H1 (cell line): ENCODE data around the gene TMEM116. TPM values are rescaled to one million over a fixed set of nuclear protein-coding genes. Genes with fewer than 3 reads are reported as not detected.

Experiments used
- CTCF ChIA-PET: fragments of 300-600 bp; sonication (Branson Sonifier 250); formaldehyde crosslinking; loops from one replicate; lab custom pipeline; 2021; ENCODE audit not compliant: partially characterized antibody; lab: Charles Lee
- POLR2A ChIA-PET: fragments of 300-600 bp; sonication (Branson Sonifier 250); formaldehyde crosslinking; loops from one replicate; lab custom pipeline; 2021; ENCODE audit warnings: inconsistent platforms; ENCODE audit not compliant: partially characterized antibody; lab: Charles Lee
- DNase-seq, 2 experiments: peaks; one replicate each; pipeline versions ENCODE4 v3.0.0 to v3.0.0-alpha.2; 2010 to 2022; ENCODE audit warnings: low spot score in 2 of 2, low read depth in 1 of 2, mixed read lengths in 1 of 2
- FAIRE-seq: peaks from 2 replicates; lab custom pipeline; 2011; peaks lifted over from hg19 to GRCh38; lab: Jason Lieb, UNC
- H2AFZ ChIP-seq: 2 replicates; pipeline ENCODE4 v1.8.1; 2012; ENCODE audit warnings: low read length, inconsistent platforms
- H2AK5ac ChIP-seq: 2 replicates; pipeline ENCODE4 v1.6.1; 2013; ENCODE audit warnings: low read depth, low read length
- H2BK120ac ChIP-seq: replicated peaks from 2 replicates; pipeline ENCODE3; 2013; ENCODE audit warnings: low read depth, low read length, inconsistent platforms
- H2BK12ac ChIP-seq: 2 replicates; pipeline ENCODE4 v1.6.1; 2013; ENCODE audit warnings: low read depth, low read length
- H2BK15ac ChIP-seq: 2 replicates; pipeline ENCODE4 v1.6.1; 2013; ENCODE audit warnings: low read length
- H2BK20ac ChIP-seq: 2 replicates; pipeline ENCODE4 v1.6.1; 2013; ENCODE audit warnings: low read length
- H2BK5ac ChIP-seq: 2 replicates; pipeline ENCODE4 v1.6.1; 2013; ENCODE audit warnings: low read depth, low read length
- H3K14ac ChIP-seq: 2 replicates; pipeline ENCODE4 v1.6.1; 2013; ENCODE audit warnings: inconsistent platforms; ENCODE audit not compliant: insufficient read length
- H3K18ac ChIP-seq: 2 replicates; pipeline ENCODE4 v1.6.1; 2013; ENCODE audit warnings: low read length; ENCODE audit errors: extremely low read depth
- H3K23ac ChIP-seq: 2 replicates; pipeline ENCODE4 v1.6.1; 2013; ENCODE audit warnings: inconsistent platforms; ENCODE audit not compliant: insufficient read length
- H3K23me2 ChIP-seq: 2 replicates; pipeline ENCODE4 v1.6.1; 2013; ENCODE audit warnings: low read depth, low read length
- H3K27ac ChIP-seq: 2 replicates; pipeline ENCODE4 v1.6.1; 2011; ENCODE audit warnings: low read depth, low read length, inconsistent platforms
- H3K27me3 ChIP-seq, 4 experiments: replicated peaks in 1 of 4; 1 replicate in 1 of 4; 2 replicates in 3 of 4; pipeline versions ENCODE4 v1.6.1 to v1.8.1; 2011 to 2013; ENCODE audit warnings: low read length in 3 of 4, mild to moderate bottlenecking in 3 of 4, inconsistent platforms in 2 of 4, mixed read lengths in 2 of 4, moderate library complexity in 1 of 4; ENCODE audit not compliant: control insufficient read depth in 3 of 4, insufficient read depth in 3 of 4; ENCODE audit errors: extremely low read depth in 1 of 4
- H3K36me3 ChIP-seq, 4 experiments: 2 replicates each; pipeline versions ENCODE4 v1.6.1 to v1.8.1; 2011 to 2013; ENCODE audit warnings: mild to moderate bottlenecking in 4 of 4, low read length in 3 of 4, moderate library complexity in 2 of 4, control low read depth in 1 of 4, inconsistent platforms in 1 of 4; ENCODE audit not compliant: insufficient read depth in 4 of 4, control insufficient read depth in 2 of 4
- H3K4ac ChIP-seq: replicated peaks from 2 replicates; pipeline ENCODE3; 2013; ENCODE audit warnings: low read length, low read depth, mixed read lengths, inconsistent platforms; ENCODE audit not compliant: insufficient read length
- H3K4me1 ChIP-seq, 4 experiments: replicated peaks in 1 of 4; 1 replicate in 1 of 4; 2 replicates in 3 of 4; pipeline versions ENCODE4 v1.6.1 to v1.8.1; 2011 to 2013; ENCODE audit warnings: low read length in 3 of 4, inconsistent platforms in 2 of 4, mixed read lengths in 1 of 4; ENCODE audit not compliant: insufficient read depth in 4 of 4, control insufficient read depth in 3 of 4
- H3K4me2 ChIP-seq, 2 experiments: 2 replicates each; pipeline versions ENCODE4 v1.6.1 to v1.8.1; 2011 to 2013; ENCODE audit warnings: low read depth in 2 of 2, low read length in 2 of 2, control low read depth in 1 of 2, inconsistent platforms in 1 of 2, mild to moderate bottlenecking in 1 of 2; ENCODE audit not compliant: insufficient read depth in 1 of 2
- H3K4me3 ChIP-seq, 4 experiments: fragments of 200-600, 300-600 bp in 1 of 4; sonication (generic), shearing (Covaris generic), sonication (Bioruptor Twin) in 1 of 4; 2 replicates each; pipeline versions ENCODE4 v1.5.1 to v1.8.1; 2011 to 2016; ENCODE audit warnings: low read length in 4 of 4, low read depth in 3 of 4, control low read depth in 2 of 4, inconsistent platforms in 2 of 4, mild to moderate bottlenecking in 2 of 4, mixed read lengths in 1 of 4, moderate library complexity in 1 of 4; ENCODE audit not compliant: insufficient read depth in 2 of 4; ENCODE audit errors: extremely low read depth in 1 of 4
- H3K56ac ChIP-seq: replicated peaks from 2 replicates; pipeline ENCODE3; 2013; ENCODE audit warnings: low read depth, mild to moderate bottlenecking, mixed read lengths, low read length, inconsistent platforms; ENCODE audit not compliant: insufficient read length
- H3K79me1 ChIP-seq: 2 replicates; pipeline ENCODE4 v1.6.1; 2013; ENCODE audit warnings: low read depth, low read length, control low read depth
- H3K79me2 ChIP-seq, 2 experiments: 2 replicates each; pipeline versions ENCODE4 v1.6.1 to v1.8.1; 2012 to 2013; ENCODE audit warnings: low read length in 2 of 2, mild to moderate bottlenecking in 2 of 2, inconsistent platforms in 1 of 2; ENCODE audit not compliant: insufficient read depth in 2 of 2, control insufficient read depth in 1 of 2
- H3K9ac ChIP-seq, 4 experiments: replicated peaks in 1 of 4; 1 replicate in 1 of 4; 2 replicates in 3 of 4; pipeline versions ENCODE4 v1.6.1 to v1.8.1; 2011 to 2013; ENCODE audit warnings: low read depth in 3 of 4, low read length in 3 of 4, control low read depth in 2 of 4, mild to moderate bottlenecking in 2 of 4, moderate library complexity in 2 of 4, inconsistent platforms in 1 of 4; ENCODE audit errors: extremely low read depth in 1 of 4
- H3K9me3 ChIP-seq, 2 experiments: 2 replicates each; pipeline versions ENCODE4 v1.6.1 to v1.8.1; 2012 to 2013; ENCODE audit warnings: mild to moderate bottlenecking in 2 of 2, moderate library complexity in 2 of 2, control low read depth in 1 of 2, inconsistent platforms in 1 of 2, low read depth in 1 of 2, low read length in 1 of 2, mixed read lengths in 1 of 2; ENCODE audit not compliant: insufficient read depth in 2 of 2
- H4K20me1 ChIP-seq, 2 experiments: replicated peaks in 1 of 2; 2 replicates each; pipeline versions ENCODE3 to v1.8.1; 2011 to 2013; ENCODE audit warnings: inconsistent platforms in 2 of 2, low read length in 2 of 2, mild to moderate bottlenecking in 1 of 2; ENCODE audit not compliant: insufficient read depth in 2 of 2, control insufficient read depth in 1 of 2
- H4K5ac ChIP-seq: 2 replicates; pipeline ENCODE4 v1.6.1; 2013; ENCODE audit warnings: low read length, low read depth, mixed read lengths, inconsistent platforms; ENCODE audit not compliant: insufficient read length
- H4K8ac ChIP-seq: 2 replicates; pipeline ENCODE4 v1.8.0; 2013; ENCODE audit warnings: mild to moderate bottlenecking, moderate library complexity, low read length, inconsistent platforms; ENCODE audit not compliant: insufficient read depth; ENCODE audit errors: extremely low read depth
- H4K91ac ChIP-seq: replicated peaks from 2 replicates; pipeline ENCODE3; 2013; ENCODE audit warnings: low read length, mixed read lengths, inconsistent platforms; ENCODE audit not compliant: insufficient read length
- CEBPB ChIP-seq: IDR thresholded peaks from 2 replicates; pipeline ENCODE4 v1.6.1; 2012; ENCODE audit warnings: low read depth, low read length
- KDM1A ChIP-seq: fragments of 200-600, 300-600 bp; sonication (generic); IDR thresholded peaks from 2 replicates; pipeline ENCODE4 v1.7.1; 2016; ENCODE audit warnings: mild to moderate bottlenecking, low read length, borderline replicate concordance
- POLR2A ChIP-seq, 2 experiments: IDR thresholded peaks; 1 replicate in 1 of 2; 2 replicates in 1 of 2; pipeline ENCODE4 v1.6.1; 2011; ENCODE audit warnings: low read depth in 2 of 2, low read length in 2 of 2, mild to moderate bottlenecking in 2 of 2; ENCODE audit errors: control extremely low read depth in 1 of 2
- POU5F1 ChIP-seq: IDR thresholded peaks from 2 replicates; pipeline ENCODE4 v1.6.1; 2011; ENCODE audit warnings: low read depth, mild to moderate bottlenecking, low read length, moderate library complexity
- SIN3A ChIP-seq, 2 experiments: IDR thresholded peaks in 1 of 2; conservative IDR thresholded peaks in 1 of 2; 2 replicates each; pipeline ENCODE4 v1.6.1; 2011 to 2012; ENCODE audit warnings: low read length in 2 of 2, improper control_type of control experiment in 1 of 2, low read depth in 1 of 2, mild to moderate bottlenecking in 1 of 2
- SIX5 ChIP-seq: IDR thresholded peaks from 2 replicates; pipeline ENCODE4 v1.6.1; 2011; ENCODE audit warnings: mild to moderate bottlenecking, low read depth, low read length
- SP4 ChIP-seq: IDR thresholded peaks from 2 replicates; pipeline ENCODE4 v1.6.1; 2012; ENCODE audit warnings: low read length, inconsistent platforms
- WGBS, 2 experiments: shearing (Covaris generic) in 1 of 2; methylation state at CpG; one replicate each; pipeline versions ENCODE4 v1.1.6 to v1.1.7; 2013 to 2015; ENCODE audit warnings: low lambda C conversion rate in 2 of 2, mixed read lengths in 2 of 2, inconsistent platforms in 1 of 2, low coverage in 1 of 2, missing lambda C conversion rate in 1 of 2; ENCODE audit not compliant: insufficient replicate concordance in 2 of 2, insufficient coverage in 1 of 2, insufficient read length in 1 of 2; ENCODE audit errors: extremely low coverage in 1 of 2, missing lambda C conversion rate in 1 of 2; 5-methylcytosine and 5-hydroxymethylcytosine counted together
- polyA plus RNA-seq, 7 experiments: library from polyadenylated mRNA; depleted of rRNA in 3 of 7; stranded (reverse) in 5 of 7; unstranded in 2 of 7; fragments of >200 nt in 5 of 7; fragments of 200-250 nt in 2 of 7; gene quantifications; 1 replicate in 5 of 7; 2 replicates in 1 of 7; 4 replicates in 1 of 7; pipeline versions ENCODE4 v1.2.1 to v1.2.3, GENCODE V29; 2011 to 2013; ENCODE audit warnings: missing spikeins in 2 of 7, mixed read lengths in 2 of 7
- total RNA-seq: library from RNA; stranded (reverse); fragmentation: NEBNext Ultra II Directional; extraction: Animal tissue kit (Norgen Biotek cat#: 25700); gene quantifications from 2 replicates; pipeline ENCODE4 v1.2.1, GENCODE V29; 2021
- TF ChIP-seq, protein P1 (sequence below): IDR thresholded peaks from 2 replicates; pipeline ENCODE4 v1.6.1; 2012; ENCODE audit warnings: inconsistent platforms
- TF ChIP-seq, protein P2 (sequence below), 3 experiments: IDR thresholded peaks; 1 replicate in 2 of 3; 2 replicates in 1 of 3; pipeline versions ENCODE4 v1.5.1 to v1.6.1; 2011; ENCODE audit warnings: low read length in 3 of 3, mild to moderate bottlenecking in 3 of 3, inconsistent platforms in 2 of 3, low read depth in 1 of 3, moderate library complexity in 1 of 3; ENCODE audit not compliant: insufficient read depth in 1 of 3; ENCODE audit errors: control extremely low read depth in 1 of 3
- TF ChIP-seq, protein P3 (sequence below): IDR thresholded peaks from 2 replicates; pipeline ENCODE4 v1.6.1; 2012; ENCODE audit warnings: low read length, inconsistent platforms

Gene TMEM116
- total and polyA plus RNA-seq, 2 of the 8 experiments (the other 6 are each of a cell fraction or from before 2014, with no cell fraction given): 8.1 to 25.2 TPM

DNA sequence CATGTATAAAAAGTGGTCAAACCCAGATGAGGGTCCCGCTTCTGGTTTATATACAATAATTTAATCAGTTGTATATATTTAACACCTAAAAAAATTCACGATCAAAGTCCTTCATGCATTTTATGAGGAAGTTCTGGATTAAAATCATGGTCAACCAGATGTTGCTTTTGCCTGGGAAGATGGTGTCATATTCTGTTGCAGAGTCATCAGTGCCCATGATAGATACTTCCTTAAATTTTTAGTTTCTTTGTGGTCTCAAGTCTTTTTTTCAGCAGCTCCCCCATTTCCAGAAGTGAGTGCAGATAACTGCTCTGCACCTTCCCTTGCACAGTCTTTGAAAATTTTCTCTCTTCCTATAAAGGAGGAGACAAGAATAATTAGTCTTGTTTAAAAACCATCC, 16.3 kb upstream of the TMEM116 start:
- Histone ChIP-seq H3K4me1 (no peaks in the 10 kb centered on the region), H2BK5ac (no peak overlapping the region), H4K20me1 (peaks cover 0 to 5% of the 10 kb centered on the region in 2 experiments), H3K79me2 (no peaks in the 10 kb centered on the region), H2AK5ac (no peak overlapping the region), H2BK12ac (no peak overlapping the region), H3K23me2 (no peaks in the 10 kb centered on the region), H2BK20ac (no peak overlapping the region), H3K36me3 (peaks cover 9 to 50% (median 33%) of the 10 kb centered on the region in 4 experiments), H3K27me3 (no peaks in the 10 kb centered on the region), H3K27ac (no peak overlapping the region), H4K8ac (no peak overlapping the region), H2BK120ac (no peak overlapping the region), H2BK15ac (no peak overlapping the region), H3K79me1 (no peaks in the 10 kb centered on the region; the same call in 1 of the 2 replicates), H3K4ac (no peak overlapping the region), H2AFZ (no peak overlapping the region), H4K91ac (no peak overlapping the region), H3K9ac (no peak overlapping the region), H3K18ac (no peak overlapping the region), H3K23ac (no peak overlapping the region), H4K5ac (no peak overlapping the region), H3K4me3 (no peak overlapping the region), H3K56ac (no peak overlapping the region), H3K9me3 (no peaks in the 10 kb centered on the region), H3K14ac (no peak overlapping the region), H3K4me2 (no peak overlapping the region)
- 96% methylated on average over 2 of the region's 2 CpGs; no CpG with 5 or more reads in 1 of the 2 experiments for WGBS, 2 experiments
- FAIRE-seq: no peak
- ChIA-PET CTCF (no interaction called here), POLR2A (interaction anchor here (1.5 to 2.6 kb wide), 2 partner anchors 10 to 16 kb away, joined by 4 to 18 read pairs; partner anchors contain the start of genes ERP29 and TMEM116)
- DNase-seq: no peak
- TF ChIP-seq, protein P1, sequence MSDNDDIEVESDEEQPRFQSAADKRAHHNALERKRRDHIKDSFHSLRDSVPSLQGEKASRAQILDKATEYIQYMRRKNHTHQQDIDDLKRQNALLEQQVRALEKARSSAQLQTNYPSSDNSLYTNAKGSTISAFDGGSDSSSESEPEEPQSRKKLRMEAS: no peak
- TF ChIP-seq, protein P2, sequence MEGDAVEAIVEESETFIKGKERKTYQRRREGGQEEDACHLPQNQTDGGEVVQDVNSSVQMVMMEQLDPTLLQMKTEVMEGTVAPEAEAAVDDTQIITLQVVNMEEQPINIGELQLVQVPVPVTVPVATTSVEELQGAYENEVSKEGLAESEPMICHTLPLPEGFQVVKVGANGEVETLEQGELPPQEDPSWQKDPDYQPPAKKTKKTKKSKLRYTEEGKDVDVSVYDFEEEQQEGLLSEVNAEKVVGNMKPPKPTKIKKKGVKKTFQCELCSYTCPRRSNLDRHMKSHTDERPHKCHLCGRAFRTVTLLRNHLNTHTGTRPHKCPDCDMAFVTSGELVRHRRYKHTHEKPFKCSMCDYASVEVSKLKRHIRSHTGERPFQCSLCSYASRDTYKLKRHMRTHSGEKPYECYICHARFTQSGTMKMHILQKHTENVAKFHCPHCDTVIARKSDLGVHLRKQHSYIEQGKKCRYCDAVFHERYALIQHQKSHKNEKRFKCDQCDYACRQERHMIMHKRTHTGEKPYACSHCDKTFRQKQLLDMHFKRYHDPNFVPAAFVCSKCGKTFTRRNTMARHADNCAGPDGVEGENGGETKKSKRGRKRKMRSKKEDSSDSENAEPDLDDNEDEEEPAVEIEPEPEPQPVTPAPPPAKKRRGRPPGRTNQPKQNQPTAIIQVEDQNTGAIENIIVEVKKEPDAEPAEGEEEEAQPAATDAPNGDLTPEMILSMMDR (IDR thresholded peaks at IDR 0.05; ENCODE audit: control extremely low read depth in 1 of 3, insufficient read depth in 1 of 3, low read depth in 1 of 3, low read length in 3 of 3): no peak
- TF ChIP-seq KDM1A (no peak), SIX5 (no peak), SIN3A (conservative IDR thresholded peaks at IDR 0.05 in 1 of 2, IDR thresholded peaks at IDR 0.05 in 1 of 2; ENCODE audit: low read depth in 1 of 2, low read length in 2 of 2) (no peak), CEBPB (no peak), SP4 (no peak), POLR2A (IDR thresholded peaks at IDR 0.05; ENCODE audit: control extremely low read depth in 1 of 2, low read depth in 2 of 2, low read length in 2 of 2) (no peak), POU5F1 (no peak)
- TF ChIP-seq, protein P3, sequence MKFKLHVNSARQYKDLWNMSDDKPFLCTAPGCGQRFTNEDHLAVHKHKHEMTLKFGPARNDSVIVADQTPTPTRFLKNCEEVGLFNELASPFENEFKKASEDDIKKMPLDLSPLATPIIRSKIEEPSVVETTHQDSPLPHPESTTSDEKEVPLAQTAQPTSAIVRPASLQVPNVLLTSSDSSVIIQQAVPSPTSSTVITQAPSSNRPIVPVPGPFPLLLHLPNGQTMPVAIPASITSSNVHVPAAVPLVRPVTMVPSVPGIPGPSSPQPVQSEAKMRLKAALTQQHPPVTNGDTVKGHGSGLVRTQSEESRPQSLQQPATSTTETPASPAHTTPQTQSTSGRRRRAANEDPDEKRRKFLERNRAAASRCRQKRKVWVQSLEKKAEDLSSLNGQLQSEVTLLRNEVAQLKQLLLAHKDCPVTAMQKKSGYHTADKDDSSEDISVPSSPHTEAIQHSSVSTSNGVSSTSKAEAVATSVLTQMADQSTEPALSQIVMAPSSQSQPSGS: no peak
